ENCODE data around the gene SYVN1. TPM values are rescaled to one million over a fixed set of nuclear protein-coding genes. Genes with fewer than 3 reads are reported as not detected.
A peak's percentile ranks its signal among the peaks of the same experiment; 100 is the strongest.
"Not testable (repeated sequence)": the region's sequence is repeated elsewhere in the genome, so short reads cannot be mapped to it uniquely, and the experiment has no call there.

The SYVN1 gene
- total and polyA plus RNA-seq, 9 donors: 10.0 to 53.4 (median 40.8) TPM

- 53% methylated on average over 2 of the region's 2 CpGs for WGBS (ENCODE audit: insufficient coverage)
- Histone ChIP-seq H3K27ac (ENCODE audit: low read length) (no peak overlapping the region), H3K4me1 (ENCODE audit: control insufficient read depth, insufficient read depth, low read length) (peaks cover 14% of the 10 kb centered on the region), H3K4me3 (ENCODE audit: low read length) (no peak overlapping the region), H3K27me3 (ENCODE audit: control insufficient read depth, insufficient read depth, low read length) (peaks cover 2% of the 10 kb centered on the region), H3K36me3 (ENCODE audit: control insufficient read depth, insufficient read depth, low read length) (no peaks in the 10 kb centered on the region), H3K9me3 (replicated peaks; ENCODE audit: control insufficient read depth, low read depth, low read length) (peaks cover 4% of the 10 kb centered on the region)
- no peak for DNase-seq
These were observed 17.8 kb upstream of the SYVN1 start for GRCh38 chr11:65152122-65152521.

- no peak overlapping the region for H3K4me3 ChIP-seq (ENCODE audit: low read length)
- DNase-seq: no peak
- H3K9me3 ChIP-seq (replicated peaks; ENCODE audit: control insufficient read depth, low read depth, low read length): peaks cover 4% of the 10 kb centered on the region
- no peaks in the 10 kb centered on the region for H3K36me3 ChIP-seq (ENCODE audit: control insufficient read depth, insufficient read depth, low read length)
- 56% methylated on average over 3 of the region's 3 CpGs for WGBS (ENCODE audit: insufficient coverage)
- peak overlapping the region; percentile 67 for H3K27ac ChIP-seq (ENCODE audit: low read length)
- H3K27me3 ChIP-seq (ENCODE audit: control insufficient read depth, insufficient read depth, low read length): peaks cover 2% of the 10 kb centered on the region
- peaks cover 14% of the 10 kb centered on the region for H3K4me1 ChIP-seq (ENCODE audit: control insufficient read depth, insufficient read depth, low read length)
These were observed 17.1 kb upstream of the SYVN1 start for GRCh38 chr11:65151331-65151899.

GRCh38 chr11:65150509-65151299 is 16.4 kb upstream of the SYVN1 start:
- WGBS (ENCODE audit: insufficient coverage): 6% methylated on average over 10 of the region's 12 CpGs
- peak overlapping the region; percentile 67 for H3K27ac ChIP-seq (ENCODE audit: low read length)
- no peaks in the 10 kb centered on the region for H3K36me3 ChIP-seq (ENCODE audit: control insufficient read depth, insufficient read depth, low read length)
- H3K27me3 ChIP-seq (ENCODE audit: control insufficient read depth, insufficient read depth, low read length): peaks cover 2% of the 10 kb centered on the region
- H3K9me3 ChIP-seq (replicated peaks; ENCODE audit: control insufficient read depth, low read depth, low read length): peaks cover 4% of the 10 kb centered on the region
- H3K4me1 ChIP-seq (ENCODE audit: control insufficient read depth, insufficient read depth, low read length): peaks cover 14% of the 10 kb centered on the region
- no peak overlapping the region for H3K4me3 ChIP-seq (ENCODE audit: low read length)
- DNase-seq: peak; percentile 92

DNA sequence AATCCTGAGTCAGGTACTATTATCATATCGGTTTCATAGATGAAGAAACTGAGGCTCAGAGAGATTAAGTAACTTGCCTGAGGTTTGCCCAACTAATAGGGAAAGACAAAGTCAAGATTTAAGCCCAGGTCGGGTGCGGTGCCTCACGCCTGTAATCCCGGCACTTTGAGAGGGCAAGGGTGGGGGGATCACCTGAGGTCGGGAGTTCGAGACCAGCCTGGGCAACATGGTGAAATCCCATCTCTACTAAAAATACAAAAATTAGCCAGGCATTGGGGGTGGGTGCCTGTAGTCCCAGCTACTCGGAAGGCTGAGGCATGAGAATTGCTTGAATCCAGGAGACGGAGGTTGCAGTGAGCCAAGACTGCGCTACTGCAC is 15.8 kb upstream of the SYVN1 start:
- not testable (repeated sequence) for DNase-seq; H3K36me3 ChIP-seq (ENCODE audit: control insufficient read depth, insufficient read depth, low read length); H3K4me3 ChIP-seq (ENCODE audit: low read length); H3K27me3 ChIP-seq (ENCODE audit: control insufficient read depth, insufficient read depth, low read length); H3K9me3 ChIP-seq (replicated peaks; ENCODE audit: control insufficient read depth, low read depth, low read length)
- Histone ChIP-seq H3K4me1 (ENCODE audit: control insufficient read depth, insufficient read depth, low read length) (peaks cover 14% of the 10 kb centered on the region), H3K27ac (ENCODE audit: low read length) (peak overlapping the region; percentile 67)
- 49% methylated on average over 3 of the region's 10 CpGs for WGBS (ENCODE audit: insufficient coverage)

- H3K36me3 ChIP-seq (ENCODE audit: control insufficient read depth, insufficient read depth, low read length): no peaks in the 10 kb centered on the region
- no peak for DNase-seq
- peaks cover 14% of the 10 kb centered on the region for H3K4me1 ChIP-seq (ENCODE audit: control insufficient read depth, insufficient read depth, low read length)
- WGBS (ENCODE audit: insufficient coverage): 77% methylated on average over 2 of the region's 5 CpGs
- peaks cover 2% of the 10 kb centered on the region for H3K27me3 ChIP-seq (ENCODE audit: control insufficient read depth, insufficient read depth, low read length)
- no peak overlapping the region for H3K4me3 ChIP-seq (ENCODE audit: low read length)
- H3K9me3 ChIP-seq (replicated peaks; ENCODE audit: control insufficient read depth, low read depth, low read length): peaks cover 4% of the 10 kb centered on the region
- H3K27ac ChIP-seq (ENCODE audit: low read length): no peak overlapping the region
These were observed 14.3 kb upstream of the SYVN1 start for GRCh38 chr11:65148657-65149056.

GRCh38 chr11:65147352-65148075 is 13.2 kb upstream of the SYVN1 start:
- Histone ChIP-seq H3K27ac (ENCODE audit: low read length) (no peak overlapping the region), H3K27me3 (ENCODE audit: control insufficient read depth, insufficient read depth, low read length) (no peaks in the 10 kb centered on the region), H3K36me3 (ENCODE audit: control insufficient read depth, insufficient read depth, low read length) (no peaks in the 10 kb centered on the region), H3K4me1 (ENCODE audit: control insufficient read depth, insufficient read depth, low read length) (peaks cover 14% of the 10 kb centered on the region), H3K4me3 (ENCODE audit: low read length) (no peak overlapping the region), H3K9me3 (replicated peaks; ENCODE audit: control insufficient read depth, low read depth, low read length) (peaks cover 4% of the 10 kb centered on the region)
- no CpG with 5 or more reads among the region's 2 CpGs for WGBS (ENCODE audit: insufficient coverage)
- no peak for DNase-seq

GRCh38 chr11:65141896-65142494 is 7.7 kb upstream of the SYVN1 start:
- H3K36me3 ChIP-seq (ENCODE audit: control insufficient read depth, insufficient read depth, low read length): no peaks in the 10 kb centered on the region
- no peak overlapping the region for H3K4me3 ChIP-seq (ENCODE audit: low read length)
- no peak overlapping the region for H3K27ac ChIP-seq (ENCODE audit: low read length)
- WGBS (ENCODE audit: insufficient coverage): 92% methylated on average over 5 of the region's 7 CpGs
- H3K9me3 ChIP-seq (replicated peaks; ENCODE audit: control insufficient read depth, low read depth, low read length): no peaks in the 10 kb centered on the region
- no peaks in the 10 kb centered on the region for H3K4me1 ChIP-seq (ENCODE audit: control insufficient read depth, insufficient read depth, low read length)
- H3K27me3 ChIP-seq (ENCODE audit: control insufficient read depth, insufficient read depth, low read length): peaks cover 5% of the 10 kb centered on the region
- DNase-seq: no peak

GRCh38 chr11:65136515-65137096 is 2.3 kb upstream of the SYVN1 start:
- Histone ChIP-seq H3K27me3 (ENCODE audit: control insufficient read depth, insufficient read depth, low read length) (peaks cover 3% of the 10 kb centered on the region), H3K9me3 (replicated peaks; ENCODE audit: control insufficient read depth, low read depth, low read length) (no peaks in the 10 kb centered on the region), H3K27ac (ENCODE audit: low read length) (no peak overlapping the region), H3K4me1 (ENCODE audit: control insufficient read depth, insufficient read depth, low read length) (peaks cover 32% of the 10 kb centered on the region), H3K4me3 (ENCODE audit: low read length) (no peak overlapping the region), H3K36me3 (ENCODE audit: control insufficient read depth, insufficient read depth, low read length) (peaks cover 16% of the 10 kb centered on the region)
- 82% methylated on average over 15 of the region's 15 CpGs for WGBS (ENCODE audit: insufficient coverage)
- peak; percentile 4 for DNase-seq

- Histone ChIP-seq H3K27ac (ENCODE audit: low read length) (peak overlapping the region; percentile 97), H3K27me3 (ENCODE audit: control insufficient read depth, insufficient read depth, low read length) (no peaks in the 10 kb centered on the region), H3K36me3 (ENCODE audit: control insufficient read depth, insufficient read depth, low read length) (peaks cover 25% of the 10 kb centered on the region), H3K9me3 (replicated peaks; ENCODE audit: control insufficient read depth, low read depth, low read length) (no peaks in the 10 kb centered on the region), H3K4me3 (ENCODE audit: low read length) (peak overlapping the region; percentile 82), H3K4me1 (ENCODE audit: control insufficient read depth, insufficient read depth, low read length) (peaks cover 32% of the 10 kb centered on the region)
- 42% methylated on average over 8 of the region's 11 CpGs for WGBS (ENCODE audit: insufficient coverage)
- DNase-seq: peak; percentile 17
These were observed 1.4 kb upstream of the SYVN1 start for GRCh38 chr11:65135633-65136145.

Data from muscle of leg (tissue), 11 donors.